Skeletal muscle cell (primary cell): ENCODE measurements around the gene CRELD2.

Experiments used
- DNase-seq: peaks from one replicate; pipeline ENCODE4 v3.0.0-alpha.2; 2010; ENCODE audit warnings: low read depth
- H3K4me3 ChIP-seq: 2 replicates; pipeline ENCODE4 v1.5.1; 2011; ENCODE audit warnings: low read depth, mild to moderate bottlenecking, control low read depth, low read length, moderate library complexity

Gene CRELD2

GRCh38 chr22:49886346-49887063, 31.9 kb upstream of the CRELD2 start:
- H3K4me3 ChIP-seq = no peak overlapping the region
- DNase-seq = no peak

GRCh38 chr22:49887064-49887451, 31.4 kb upstream of the CRELD2 start:
- no peak for DNase-seq
- no peak overlapping the region for H3K4me3 ChIP-seq

- H3K4me3 ChIP-seq = no peak overlapping the region
- no peak for DNase-seq
Observed at GRCh38 chr22:49887702-49888101, 30.7 kb upstream of the CRELD2 start.

- H3K4me3 ChIP-seq = no peak overlapping the region
- DNase-seq = no peak
Observed at GRCh38 chr22:49889071-49889470, 29.4 kb upstream of the CRELD2 start.

GRCh38 chr22:49892226-49892899, 26.1 kb upstream of the CRELD2 start:
- no peak for DNase-seq
- H3K4me3 ChIP-seq = no peak overlapping the region

GRCh38 chr22:49893025-49893424, 25.4 kb upstream of the CRELD2 start:
- no peak for DNase-seq

GRCh38 chr22:49894322-49895054, 23.9 kb upstream of the CRELD2 start:
- no peak for DNase-seq
- H3K4me3 ChIP-seq = no peak overlapping the region

More at GRCh38 chr22:49893025-49893424, 25.4 kb upstream of the CRELD2 start:
- H3K4me3 ChIP-seq = no peak overlapping the region

- no peak for DNase-seq
- no peak overlapping the region for H3K4me3 ChIP-seq
Observed at GRCh38 chr22:49896201-49896600, 22.2 kb upstream of the CRELD2 start.

- DNase-seq = no peak
- no peak overlapping the region for H3K4me3 ChIP-seq
Observed at GRCh38 chr22:49897015-49897684, 21.3 kb upstream of the CRELD2 start.

GRCh38 chr22:49899530-49899929, 18.9 kb upstream of the CRELD2 start:
- DNase-seq = no peak
- no peak overlapping the region for H3K4me3 ChIP-seq

- DNase-seq = no peak
- H3K4me3 ChIP-seq = no peak overlapping the region
Observed at GRCh38 chr22:49900441-49901230, 17.8 kb upstream of the CRELD2 start.

GRCh38 chr22:49901457-49901856, 17.0 kb upstream of the CRELD2 start:
- no peak overlapping the region for H3K4me3 ChIP-seq
- DNase-seq = no peak

GRCh38 chr22:49903322-49904039, 15.0 kb upstream of the CRELD2 start:
- no peak overlapping the region for H3K4me3 ChIP-seq
- no peak for DNase-seq

GRCh38 chr22:49904040-49904369, 14.4 kb upstream of the CRELD2 start:
- DNase-seq = no peak
- no peak overlapping the region for H3K4me3 ChIP-seq

- H3K4me3 ChIP-seq = no peak overlapping the region
- DNase-seq = no peak
Observed at GRCh38 chr22:49905465-49905864, 13.0 kb upstream of the CRELD2 start.

- no peak for DNase-seq
- no peak overlapping the region for H3K4me3 ChIP-seq
Observed at GRCh38 chr22:49906071-49906798, 12.2 kb upstream of the CRELD2 start.

- no peak overlapping the region for H3K4me3 ChIP-seq
- no peak for DNase-seq
Observed at GRCh38 chr22:49906799-49907290, 11.6 kb upstream of the CRELD2 start.

GRCh38 chr22:49907807-49908206, 10.6 kb upstream of the CRELD2 start:
- no peak for DNase-seq
- no peak overlapping the region for H3K4me3 ChIP-seq
